ENCODE data around the gene TBX2.
"Not testable (repeated sequence)": the region's sequence is repeated elsewhere in the genome, so short reads cannot be mapped to it uniquely, and the experiment has no call there.

The TBX2 gene

DNA sequence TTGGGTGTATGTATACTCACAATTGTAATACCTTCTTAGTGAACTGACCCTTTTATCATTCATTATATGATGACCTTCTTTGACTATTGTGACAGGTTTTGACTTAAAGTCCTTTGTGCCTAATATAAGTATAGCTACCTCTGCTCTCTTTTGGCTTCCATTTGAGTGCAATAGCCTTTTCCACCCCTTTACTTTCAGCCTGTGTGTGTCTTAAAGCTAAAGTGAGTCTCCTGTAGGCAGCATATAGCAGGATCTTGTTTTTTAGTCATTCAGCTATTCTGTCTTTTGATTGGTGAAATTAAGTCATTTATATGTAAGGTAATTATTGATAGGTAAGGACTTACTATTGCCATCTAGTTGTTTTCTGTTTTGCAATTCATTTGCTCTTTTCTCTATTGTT, 36.6 kb downstream of the TBX2 start:
- no peak for DNase-seq

DNA sequence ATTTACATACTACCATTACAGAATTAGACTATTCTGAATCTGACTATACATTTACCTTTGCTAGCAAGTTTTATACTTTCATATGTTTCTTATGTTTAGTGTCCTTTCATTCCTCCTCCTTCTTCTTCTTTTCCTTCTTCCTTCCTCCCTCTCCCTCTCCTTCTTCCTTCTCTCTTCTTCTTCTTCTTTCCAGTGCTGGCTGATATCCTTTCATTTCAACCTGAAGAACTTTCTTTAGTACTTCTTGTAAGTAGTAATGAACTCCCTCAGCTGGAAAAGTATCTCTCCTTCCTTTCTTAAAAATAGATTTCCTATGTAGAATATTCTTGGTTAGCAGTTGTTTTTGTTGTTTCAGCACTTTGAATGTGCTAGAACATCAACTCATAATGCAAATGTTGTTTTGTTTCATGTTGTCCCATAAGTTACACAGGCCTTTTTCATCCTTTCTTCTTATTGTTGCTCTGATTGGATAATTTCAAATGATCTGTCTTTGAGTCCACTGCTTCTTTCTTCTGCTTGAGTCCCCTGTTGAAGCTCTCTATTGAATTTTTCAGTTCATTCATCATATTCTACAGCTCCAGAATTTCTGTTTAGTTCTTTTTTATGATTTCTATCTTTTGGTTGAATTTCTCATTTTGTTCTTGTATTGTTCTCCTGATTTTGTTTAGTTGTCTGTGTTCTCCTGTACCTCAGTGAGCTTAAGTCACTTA, 37.5 kb downstream of the TBX2 start:
- DNase-seq = no peak

DNA sequence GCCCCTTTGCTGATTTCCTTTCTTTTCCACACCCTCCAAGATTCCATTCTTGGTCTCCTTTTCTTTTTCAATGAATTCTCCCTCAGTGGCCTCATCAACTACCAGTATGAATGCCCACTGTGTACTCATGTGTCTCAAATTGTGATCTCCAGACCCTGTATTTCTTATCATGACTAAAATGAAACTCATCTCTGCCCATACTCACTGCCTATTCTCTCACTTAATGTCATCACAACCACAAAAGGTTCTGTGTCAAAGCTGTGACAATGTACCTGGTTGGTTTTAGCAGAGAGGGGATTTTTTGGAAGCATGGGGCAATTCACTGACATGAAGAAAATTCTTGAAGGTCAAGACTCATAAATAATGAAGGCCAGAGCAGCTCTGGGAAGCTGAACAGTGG, 41.1 kb downstream of the TBX2 start:
- DNase-seq = no peak

DNA sequence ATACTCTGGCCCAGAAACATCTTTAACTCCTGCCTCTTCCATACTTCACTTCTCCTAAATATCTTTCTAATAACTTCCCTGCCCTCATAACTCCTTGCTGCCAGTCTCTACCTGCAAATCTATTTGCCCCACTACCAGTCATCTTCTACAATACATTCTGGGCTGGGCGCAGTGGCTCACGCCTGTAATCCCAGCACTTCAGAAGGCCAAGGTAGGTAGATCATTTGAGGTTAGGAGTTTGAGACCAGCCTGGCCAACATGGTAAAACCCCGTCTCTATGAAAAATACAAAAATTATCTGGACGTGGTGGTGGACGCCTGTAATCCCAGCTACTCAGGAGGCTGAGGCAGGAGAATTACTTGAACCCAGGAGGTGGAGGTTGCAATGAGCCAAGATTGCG, 41.9 kb downstream of the TBX2 start:
- not testable (repeated sequence) for DNase-seq

DNA sequence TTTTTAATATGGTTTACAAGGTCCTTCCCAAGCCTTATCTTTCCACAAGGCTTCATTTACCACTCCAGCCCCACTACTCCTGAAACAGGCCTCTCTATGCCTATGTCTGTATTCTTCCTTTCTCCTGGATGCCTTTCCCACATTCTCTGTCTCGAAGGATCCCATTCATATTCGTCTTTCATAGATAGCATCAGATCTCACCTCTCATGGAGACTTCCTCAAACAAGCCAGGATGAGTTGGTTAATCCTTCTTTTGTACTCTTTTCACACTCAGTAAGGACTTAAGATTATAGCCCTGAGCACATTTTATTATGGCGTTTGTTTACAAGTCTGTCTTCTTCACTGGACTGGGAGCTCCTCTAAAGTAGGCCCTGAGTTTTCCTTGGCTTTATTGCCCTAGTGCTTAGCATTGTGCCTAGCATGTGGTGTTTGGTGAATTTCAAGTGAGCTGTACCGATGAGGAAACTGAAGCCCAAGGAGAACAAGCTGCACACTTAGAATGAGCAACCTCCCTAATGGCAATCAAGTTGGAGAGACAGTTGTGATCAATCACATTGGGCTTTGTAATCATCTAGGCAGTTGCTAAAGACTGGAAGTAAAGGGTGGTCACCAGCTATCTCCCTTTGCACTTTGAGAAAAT, 42.6 kb downstream of the TBX2 start:
- no peak for DNase-seq

DNA sequence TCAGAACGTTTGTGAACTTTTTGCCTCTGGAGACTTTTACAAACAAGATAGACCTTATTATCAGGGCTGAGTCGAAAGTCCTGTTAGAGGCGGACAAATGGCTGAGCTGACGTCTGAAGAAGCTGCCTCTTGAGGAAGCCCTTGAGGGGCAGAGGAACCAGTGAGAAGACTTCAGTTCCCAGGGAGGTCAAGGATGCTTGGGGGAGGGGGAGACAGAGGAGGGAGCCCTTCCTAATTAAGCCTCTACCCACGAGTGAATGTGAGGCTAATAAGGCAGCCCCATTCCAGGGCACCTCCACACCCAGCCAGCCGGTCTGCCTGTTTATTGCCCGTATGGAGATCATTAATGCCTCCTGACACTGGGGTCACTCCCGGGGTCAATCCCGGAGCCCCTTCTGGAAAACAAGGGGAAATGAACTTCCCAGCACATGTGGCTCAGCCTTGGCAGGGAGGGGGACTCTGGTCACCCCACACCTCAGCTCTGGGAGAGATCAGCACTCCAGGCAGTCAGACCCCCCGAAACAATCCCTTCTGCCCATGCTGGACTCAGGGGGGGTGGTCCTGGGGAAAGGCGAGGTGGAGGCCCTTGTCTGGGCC, 43.3 kb downstream of the TBX2 start:
- no peak for DNase-seq

DNA sequence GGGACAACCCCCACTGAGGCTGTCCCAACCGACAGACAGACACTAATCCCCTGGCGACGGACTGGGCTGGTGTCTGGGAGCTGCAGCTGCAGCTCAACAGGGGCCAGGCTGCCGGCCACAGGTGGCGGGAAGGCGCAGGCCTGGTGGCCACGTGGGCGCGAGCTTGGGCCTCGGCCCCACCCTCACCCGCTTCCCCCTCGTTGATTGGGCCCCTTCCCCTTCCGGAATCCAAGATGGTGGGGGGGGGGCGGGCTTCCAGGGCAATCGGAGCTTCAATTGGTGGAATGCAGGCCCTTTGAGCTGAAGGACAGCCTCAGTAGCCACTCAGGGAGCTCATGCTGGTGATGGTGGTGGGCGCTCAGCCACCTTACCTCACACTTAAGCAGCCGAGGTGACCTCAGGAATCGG, 43.8 kb downstream of the TBX2 start:
- no peak for DNase-seq

DNA sequence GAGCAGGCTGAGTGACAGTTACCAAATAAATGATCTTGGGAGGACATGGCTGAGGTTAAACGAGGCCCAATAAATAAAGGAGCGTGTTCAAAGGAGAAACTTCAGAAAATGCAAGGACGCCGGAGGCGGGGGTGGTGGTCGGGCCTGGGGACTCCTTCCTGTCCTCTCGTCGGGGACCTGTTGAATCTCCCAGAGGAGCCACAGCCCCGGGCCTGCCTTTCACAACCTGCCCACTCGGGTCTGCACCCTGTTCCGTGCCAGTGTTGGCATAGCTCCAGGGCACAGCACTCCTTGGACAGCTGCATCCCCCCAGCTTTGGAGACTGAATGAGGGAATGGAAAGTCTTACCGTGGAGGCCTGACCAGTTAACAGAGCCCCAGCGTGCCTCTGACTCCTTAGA, 44.4 kb downstream of the TBX2 start:
- no peak for DNase-seq

DNA sequence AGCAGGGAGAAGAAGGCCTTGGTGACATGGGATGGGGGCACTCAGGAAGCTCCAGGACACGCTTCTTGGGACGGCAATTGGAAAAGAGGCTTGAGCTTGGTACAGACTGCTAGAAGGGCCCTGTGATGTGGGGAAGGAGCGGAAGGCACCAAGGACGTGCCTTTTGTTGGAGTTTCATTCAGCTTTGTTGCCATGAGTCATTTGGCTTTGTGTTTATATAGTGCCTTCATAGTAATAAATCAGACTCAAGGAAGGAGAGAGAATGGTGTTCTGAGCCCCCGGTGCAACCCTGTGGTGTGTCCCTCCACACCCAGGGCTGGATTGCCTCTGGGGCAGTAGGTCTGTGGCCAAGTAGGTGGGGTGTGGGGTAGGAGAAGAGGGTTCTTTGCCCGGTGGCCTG, 45.2 kb downstream of the TBX2 start:
- DNase-seq = no peak

DNA sequence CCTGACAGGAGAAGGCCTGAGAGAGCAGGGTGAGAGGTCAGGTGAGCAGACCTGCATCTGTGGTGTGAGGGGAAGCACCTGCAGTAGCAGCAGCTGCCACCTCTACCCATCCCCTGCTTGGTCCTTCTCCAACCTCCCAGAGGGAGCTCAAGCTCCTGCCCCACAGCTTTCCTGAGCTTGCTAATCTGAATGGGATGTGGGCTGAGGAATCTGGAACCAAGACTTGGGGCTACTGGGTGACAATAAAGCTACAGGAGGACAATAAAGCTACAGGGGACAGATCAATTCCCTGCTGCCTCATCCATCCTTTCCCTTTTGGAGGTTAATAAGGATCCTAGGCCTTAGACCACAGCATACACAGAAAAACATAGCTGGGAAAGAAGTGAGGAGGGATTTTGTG, 47.7 kb downstream of the TBX2 start:
- DNase-seq = no peak

DNA sequence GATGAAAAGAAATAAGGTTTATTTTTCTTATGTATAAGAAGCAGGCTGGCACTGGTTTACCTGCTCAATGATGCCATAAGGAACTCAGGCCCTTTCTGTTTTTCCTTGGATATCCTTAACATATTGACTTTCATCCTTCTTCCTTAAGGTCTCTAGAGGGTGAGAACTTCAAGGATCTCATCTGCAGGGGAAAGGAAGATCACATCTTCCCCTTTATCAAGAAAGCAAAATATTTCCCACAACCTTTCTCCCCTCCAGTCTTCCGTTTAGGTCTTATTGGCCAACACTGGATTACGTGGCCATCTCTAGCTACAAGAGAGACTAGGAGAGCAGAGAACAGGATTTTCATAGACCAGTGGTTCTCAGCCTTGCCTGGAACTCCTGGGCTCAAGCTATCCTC, 48.4 kb downstream of the TBX2 start:
- DNase-seq = no peak

DNA sequence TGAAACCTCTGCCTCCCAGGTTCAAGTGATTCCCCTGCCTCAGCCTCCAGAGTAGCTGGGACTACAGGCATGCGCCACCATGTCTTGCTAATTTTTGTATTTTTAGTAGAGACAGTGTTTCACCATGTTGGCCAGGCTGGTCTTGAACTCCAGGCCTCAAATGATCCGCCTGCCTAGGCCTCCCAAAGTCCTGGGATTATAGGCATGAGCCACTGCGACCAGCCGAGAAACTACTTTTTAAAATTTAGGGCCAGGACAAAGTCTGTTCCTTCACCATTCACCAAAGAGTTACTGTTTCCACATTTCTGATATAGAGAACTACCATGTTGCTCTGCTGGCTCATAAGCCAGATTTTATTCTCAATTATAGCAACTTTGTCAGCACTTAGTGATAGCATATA, 49.5 kb downstream of the TBX2 start:
- not testable (repeated sequence) for DNase-seq

DNA sequence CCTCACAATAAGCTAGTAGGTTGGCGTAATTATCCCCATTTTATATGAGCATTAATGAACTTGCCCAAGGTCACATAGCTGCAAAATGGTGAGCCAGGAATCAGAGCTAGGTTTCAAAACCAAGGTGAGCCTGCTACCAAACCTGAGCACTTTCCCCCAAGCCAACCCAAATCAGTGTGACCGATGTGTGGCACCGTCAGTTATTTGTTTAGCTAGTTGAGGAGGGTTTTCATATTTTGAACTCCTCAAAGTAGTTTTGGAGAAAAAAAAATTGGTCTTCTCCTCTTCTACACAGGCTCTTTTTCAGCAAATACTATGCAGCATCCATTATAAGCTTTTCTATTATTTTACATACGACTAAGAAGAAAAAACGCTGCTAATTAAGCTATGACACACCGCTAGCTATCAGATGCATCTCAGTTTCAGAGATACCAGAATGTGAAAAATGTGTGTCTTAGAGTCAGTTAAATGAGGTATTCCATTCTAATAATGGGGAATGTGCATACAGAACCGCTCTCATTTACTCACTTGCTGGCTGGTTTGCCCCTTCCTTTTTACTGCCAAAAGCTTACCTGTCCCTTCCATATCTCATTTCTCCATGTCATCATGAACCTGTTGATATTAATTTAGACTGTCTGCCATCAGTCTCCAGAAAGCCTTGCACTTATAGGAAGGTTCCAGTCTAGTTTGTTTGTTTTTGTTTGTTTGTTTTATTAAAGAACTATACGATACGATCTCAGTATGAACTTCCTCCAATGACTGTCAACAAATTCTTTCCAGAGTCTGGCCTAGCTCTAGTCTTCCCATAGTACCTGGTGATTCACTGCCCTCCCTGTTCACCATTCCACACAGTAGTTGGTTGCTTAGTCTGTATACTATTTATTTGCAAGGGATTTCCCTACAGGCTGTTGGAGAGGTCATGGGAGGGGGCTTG, 50.3 kb downstream of the TBX2 start:
- no peak for DNase-seq

DNA sequence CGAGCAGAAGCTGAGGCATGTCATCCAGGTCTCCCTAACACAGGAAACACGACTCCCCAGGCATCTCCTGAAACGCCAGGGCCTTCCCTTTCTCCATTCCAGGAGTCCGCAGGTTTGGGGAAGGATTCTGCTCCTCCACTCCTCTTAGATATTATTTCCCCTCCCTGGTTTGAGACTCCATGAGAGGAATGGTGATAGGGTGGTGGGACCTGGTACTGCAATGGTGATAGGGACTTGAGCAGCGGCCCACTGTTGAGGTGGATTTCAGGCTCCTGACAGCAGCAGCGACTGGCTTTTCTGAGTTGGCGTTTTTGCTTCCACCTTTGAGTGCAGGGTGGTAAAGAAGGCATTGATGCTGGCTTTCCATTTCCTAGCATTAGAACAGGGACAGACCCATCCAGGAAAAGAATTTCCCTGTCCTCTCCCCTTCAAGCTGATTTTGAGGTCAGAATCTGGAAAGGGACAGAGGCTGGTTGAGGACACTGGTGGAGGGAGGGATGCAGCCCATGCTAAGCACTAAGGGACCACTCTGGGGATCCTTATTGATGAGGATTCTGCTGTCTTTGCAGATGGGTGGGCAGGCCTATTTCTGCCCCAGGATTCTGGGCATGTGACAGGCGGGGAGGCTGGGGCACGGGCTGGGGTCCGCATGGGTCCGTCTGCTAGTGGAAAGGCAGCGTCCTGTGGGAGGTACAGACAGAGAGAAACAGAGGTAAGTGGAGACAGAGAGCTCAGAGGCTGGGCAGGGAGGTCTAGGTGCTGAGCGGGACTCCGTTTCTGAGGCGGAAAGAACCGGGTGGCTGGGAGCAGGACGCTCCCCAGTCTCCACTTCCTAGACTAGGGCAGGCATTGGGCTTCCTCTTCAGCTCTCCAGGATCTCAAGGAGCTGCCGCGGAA, 51.2 kb downstream of the TBX2 start:
- no peak for DNase-seq

DNA sequence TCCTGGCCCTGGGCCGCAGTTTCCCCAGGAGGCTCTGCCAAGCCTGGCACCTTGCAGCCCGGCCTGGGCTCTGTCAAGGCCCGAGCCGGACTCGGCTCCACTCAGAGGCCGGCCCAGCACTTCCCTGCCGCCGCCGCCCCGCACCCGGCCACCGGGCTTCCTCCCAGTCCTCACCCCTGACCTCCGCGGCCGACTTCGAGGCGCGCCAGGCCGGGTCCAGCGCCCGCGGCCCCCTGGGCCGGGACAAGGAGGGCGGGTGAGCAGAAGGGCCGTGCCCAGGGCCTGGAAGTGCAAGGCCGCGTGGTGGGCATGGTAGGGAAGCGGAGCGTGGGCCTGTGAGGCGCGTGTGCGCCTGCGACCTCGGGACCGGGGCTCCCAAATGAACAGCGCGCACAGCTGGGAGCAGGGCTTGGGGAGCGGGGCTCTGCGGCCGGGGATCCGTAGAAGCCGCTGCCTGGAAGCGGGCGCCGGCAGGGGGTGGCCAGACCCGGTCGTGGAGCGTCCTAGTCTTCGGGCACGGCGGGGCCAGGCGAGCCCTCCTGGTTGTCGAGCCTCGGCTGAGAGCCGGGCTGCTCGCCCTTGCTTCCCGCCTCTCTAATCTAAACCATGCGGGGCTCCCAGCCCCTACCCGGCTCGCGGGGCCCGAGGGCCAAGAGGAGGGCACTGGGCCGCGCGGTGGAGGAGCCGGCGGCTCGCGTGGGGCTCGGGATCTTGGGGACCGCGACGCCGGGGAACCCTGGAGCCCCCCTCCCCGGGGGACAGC, 52.1 kb downstream of the TBX2 start:
- no peak for DNase-seq

DNA sequence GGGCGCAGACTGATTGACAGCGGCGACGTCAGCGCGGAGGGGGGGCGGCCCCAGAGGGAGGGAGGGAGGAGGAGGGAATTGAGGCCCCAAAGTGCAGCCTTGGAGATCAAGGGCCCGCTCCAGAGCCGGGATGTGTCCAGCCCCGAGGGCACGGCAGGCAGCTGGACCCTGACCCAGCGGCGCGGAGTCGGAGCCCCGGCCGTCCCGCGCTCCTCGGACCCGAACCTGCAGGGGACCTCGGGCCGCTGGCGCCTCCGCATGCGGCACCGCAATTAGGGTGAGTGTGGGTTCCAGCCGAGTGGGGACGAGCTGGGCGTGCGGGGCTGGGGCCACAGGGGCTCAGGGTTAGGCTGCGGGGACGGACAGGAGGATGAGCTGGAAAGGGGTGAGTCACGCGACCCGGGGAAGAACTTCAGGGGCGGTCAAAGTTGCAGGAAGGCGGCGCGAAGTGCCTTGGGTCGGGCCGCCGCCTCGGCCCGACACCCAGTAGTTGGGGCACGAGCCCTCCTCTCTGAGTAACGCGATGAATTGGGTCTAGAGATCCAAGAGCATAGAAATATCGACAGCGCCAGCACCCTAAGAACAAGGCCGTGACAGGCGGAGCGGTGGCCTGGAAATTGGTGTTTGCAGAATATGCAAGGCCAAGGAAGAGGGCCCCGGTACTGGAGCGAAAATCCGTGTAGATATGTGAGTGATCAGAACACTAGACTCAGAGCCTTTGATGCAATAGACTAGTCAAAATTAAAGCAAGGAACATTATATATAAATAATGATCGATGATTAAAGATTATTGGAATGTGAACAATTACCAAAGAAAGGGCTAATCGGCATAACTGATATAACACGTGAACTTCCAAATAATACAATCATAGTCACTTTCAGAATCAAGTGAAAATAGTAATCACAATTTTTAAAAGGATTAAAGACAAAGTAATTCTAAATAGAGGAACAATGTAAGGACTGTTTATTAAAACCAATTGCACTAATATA, 53.0 kb downstream of the TBX2 start, which contains the start of gene TBX4:
TSS of gene TBX4 (plus strand) at position 122 of the 990 bp plus-strand sequence. CDS start 4,069 bp downstream, outside the sequence.
- DNase-seq = no peak

DNA sequence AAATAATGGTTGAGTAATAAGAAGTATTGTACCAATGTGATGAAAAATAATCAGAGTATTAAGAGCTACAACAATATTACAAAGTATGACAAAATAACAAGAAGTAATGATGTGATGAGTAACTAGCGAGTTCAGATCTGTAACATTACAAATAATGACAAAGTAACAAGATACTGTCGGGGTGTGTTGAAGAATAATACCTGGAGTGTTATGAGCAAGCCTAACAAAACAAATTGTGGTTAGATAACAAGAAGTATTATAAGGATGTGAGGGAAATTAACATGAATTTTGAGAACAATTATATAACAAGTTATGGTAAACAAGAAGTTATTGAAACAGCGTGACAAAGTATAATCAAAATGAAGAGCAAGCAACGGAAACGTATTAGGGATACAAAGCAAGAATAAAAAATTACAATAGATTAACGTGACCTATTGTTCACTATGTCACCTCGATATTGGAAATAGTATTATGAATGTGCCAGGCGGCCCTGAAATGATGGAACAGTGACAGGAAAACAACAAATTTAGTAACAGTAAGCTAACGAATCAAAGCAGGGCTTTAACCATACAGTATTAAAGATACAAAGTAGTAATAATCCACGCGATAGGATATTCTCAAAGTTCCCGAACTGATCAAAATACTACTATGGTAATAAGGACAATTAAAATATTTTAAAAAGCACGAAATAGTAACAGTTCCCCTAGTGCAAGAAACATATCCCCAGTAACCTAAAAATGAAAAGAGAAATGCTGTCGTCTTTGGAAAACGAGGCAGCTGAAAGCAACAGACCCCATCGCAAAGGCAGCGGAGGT, 54.1 kb downstream of the TBX2 start:
- DNase-seq = no peak

DNA sequence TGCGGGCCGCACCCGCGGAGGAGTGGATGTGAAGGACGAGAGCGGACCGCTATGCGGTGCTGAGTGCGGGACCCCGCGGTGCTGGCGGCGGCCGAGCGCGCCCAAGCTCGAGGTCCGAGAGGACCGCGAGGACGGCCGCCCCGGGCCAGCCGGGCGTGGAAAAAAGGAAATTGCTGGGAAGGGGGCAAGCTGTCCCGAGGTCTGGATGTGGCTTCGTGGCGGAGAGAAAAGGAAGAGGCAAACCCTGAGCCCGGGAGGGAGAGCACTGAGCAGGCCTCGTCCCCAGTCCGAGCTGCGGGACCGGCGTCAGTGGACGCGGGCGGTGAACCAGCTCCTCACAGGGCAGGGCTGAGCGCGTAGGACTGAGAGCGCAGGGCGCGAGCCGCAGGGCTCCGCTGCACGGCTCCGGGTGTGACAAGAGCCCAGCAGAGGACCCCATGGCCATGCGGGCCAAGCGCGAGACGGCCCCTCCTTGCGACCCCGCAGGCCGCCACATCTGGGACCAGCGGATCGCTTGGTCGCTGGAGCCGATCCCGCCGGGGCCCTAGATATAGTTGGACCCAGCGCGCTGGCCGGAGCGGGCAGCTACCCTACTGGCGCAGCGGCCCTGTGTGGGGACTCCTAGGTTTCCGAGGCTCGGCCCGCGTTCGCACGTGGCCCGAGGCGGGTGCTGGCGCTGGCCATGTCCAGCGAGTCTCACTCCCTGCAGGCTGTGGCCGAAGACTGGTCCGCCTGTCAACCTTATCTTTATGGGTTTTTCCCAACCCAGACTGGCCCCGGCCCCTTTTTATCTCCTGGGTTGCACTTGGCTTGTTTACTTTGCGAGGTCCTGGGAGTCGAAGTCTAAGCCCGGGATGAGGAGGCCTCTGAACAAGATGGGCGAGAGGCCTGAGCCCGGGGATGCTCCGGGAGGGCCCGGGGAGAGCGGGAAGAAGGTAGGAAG, 55.0 kb downstream of the TBX2 start:
- DNase-seq = no peak
